Uterus (tissue), 4 donors: ENCODE measurements around the gene ACSF2. TPM values are rescaled to one million over a fixed set of nuclear protein-coding genes. Genes with fewer than 3 reads are reported as not detected.
A peak's percentile ranks its signal among the peaks of the same experiment; 100 is the strongest.
"Not testable (repeated sequence)": the region's sequence is repeated elsewhere in the genome, so short reads cannot be mapped to it uniquely, and the experiment has no call there.

Experiments used
- DNase-seq, 2 donors: peaks; one replicate each; pipeline ENCODE4 v3.0.0-alpha.2; 2019 to 2020
- H3K27ac ChIP-seq, 2 donors: fragments of 200-600 bp; sonication (generic); 1 replicate in 1 of 2; 2 replicates in 1 of 2; pipeline ENCODE4 v1.5.1; 2016 to 2018
- H3K27me3 ChIP-seq, 2 donors: fragments of 200-600 bp; sonication (generic); one replicate each; pipeline ENCODE4 v1.5.1; 2018 to 2019; ENCODE audit warnings: control low read depth in 1 of 2
- H3K36me3 ChIP-seq, 2 donors: fragments of 200-600 bp; sonication (generic); one replicate each; pipeline ENCODE4 v1.5.1; 2019; ENCODE audit warnings: control low read depth in 1 of 2
- H3K4me1 ChIP-seq, 2 donors: fragments of 200-600 bp; sonication (generic); one replicate each; pipeline ENCODE4 v1.5.1; 2018 to 2019; ENCODE audit warnings: control low read depth in 1 of 2
- H3K4me3 ChIP-seq, 2 donors: fragments of 200-600 bp; sonication (generic); 1 replicate in 1 of 2; 2 replicates in 1 of 2; pipeline ENCODE4 v1.5.1; 2018 to 2019; ENCODE audit warnings: mild to moderate bottlenecking in 1 of 2
- H3K9me3 ChIP-seq, 2 donors: fragments of 200-600 bp; sonication (generic); one replicate each; pipeline ENCODE4 v1.5.1; 2019; ENCODE audit warnings: control low read depth in 1 of 2
- POLR2A ChIP-seq, 2 donors: fragments of 450-650 bp; IDR thresholded peaks; one replicate each; pipeline ENCODE4 v1.6.1; 2016; ENCODE audit warnings: antibody characterized with exemption in 2 of 2, mild to moderate bottlenecking in 1 of 2, moderate library complexity in 1 of 2
- intact Hi-C: fragments of 100-400 bp; cut with DNase I; formaldehyde crosslinking; loops from one replicate; pipeline ENCODE4 v1.15.1; 2023; ENCODE audit warnings: low total_unique reads
- total RNA-seq, 4 donors: library from RNA; depleted of rRNA in 3 of 4; stranded (reverse); fragments of >200 nt in 3 of 4; gene quantifications; one replicate each; pipeline versions ENCODE4 v1.1.0 to v1.2.4, GENCODE V29; 2014 to 2023
- TF ChIP-seq, protein P1 (sequence below), 4 experiments: fragments of 200-600 bp in 2 of 4; fragments of 450-650 bp in 2 of 4; sonication (generic) in 2 of 4; IDR thresholded peaks; one replicate each; pipeline ENCODE4 v1.5.1; 2016 to 2019; ENCODE audit warnings: antibody characterized with exemption in 4 of 4, mild to moderate bottlenecking in 2 of 4, moderate library complexity in 1 of 4
- donor health status: DM: yes; HTN: yes; CAD: no.

Gene ACSF2
- total RNA-seq, 4 donors from 2014 or later = 16.7 to 60.6 (median 45.7) TPM

DNA sequence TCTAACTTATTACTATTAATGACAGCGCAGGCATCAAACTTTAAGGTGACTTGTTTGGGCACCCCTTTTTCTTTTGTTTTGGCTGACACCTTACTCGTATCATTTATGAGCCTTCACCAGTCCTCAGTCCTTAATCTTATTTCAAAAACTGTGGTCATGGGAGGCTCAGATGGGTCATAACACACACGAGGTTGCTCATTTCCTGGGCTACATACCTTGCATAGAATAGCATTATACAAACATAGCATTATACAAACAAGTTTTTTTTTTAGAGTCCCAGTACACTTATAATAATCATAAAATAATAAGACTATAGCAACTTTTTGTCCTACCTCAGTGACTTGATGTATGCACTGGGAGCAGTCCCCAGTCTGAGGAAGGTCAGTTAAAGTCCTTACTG lies 11.2 kb upstream of the ACSF2 start:
- Histone ChIP-seq H3K27me3 (no peaks in the 10 kb centered on the region), H3K36me3 (no peaks in the 10 kb centered on the region), H3K4me3 (no peak overlapping the region), H3K4me1 (no peaks in the 10 kb centered on the region), H3K9me3 (no peaks in the 10 kb centered on the region), H3K27ac (no peak overlapping the region)
- DNase-seq = no peak
- intact Hi-C loops = no loop called here
- TF ChIP-seq, protein P1, sequence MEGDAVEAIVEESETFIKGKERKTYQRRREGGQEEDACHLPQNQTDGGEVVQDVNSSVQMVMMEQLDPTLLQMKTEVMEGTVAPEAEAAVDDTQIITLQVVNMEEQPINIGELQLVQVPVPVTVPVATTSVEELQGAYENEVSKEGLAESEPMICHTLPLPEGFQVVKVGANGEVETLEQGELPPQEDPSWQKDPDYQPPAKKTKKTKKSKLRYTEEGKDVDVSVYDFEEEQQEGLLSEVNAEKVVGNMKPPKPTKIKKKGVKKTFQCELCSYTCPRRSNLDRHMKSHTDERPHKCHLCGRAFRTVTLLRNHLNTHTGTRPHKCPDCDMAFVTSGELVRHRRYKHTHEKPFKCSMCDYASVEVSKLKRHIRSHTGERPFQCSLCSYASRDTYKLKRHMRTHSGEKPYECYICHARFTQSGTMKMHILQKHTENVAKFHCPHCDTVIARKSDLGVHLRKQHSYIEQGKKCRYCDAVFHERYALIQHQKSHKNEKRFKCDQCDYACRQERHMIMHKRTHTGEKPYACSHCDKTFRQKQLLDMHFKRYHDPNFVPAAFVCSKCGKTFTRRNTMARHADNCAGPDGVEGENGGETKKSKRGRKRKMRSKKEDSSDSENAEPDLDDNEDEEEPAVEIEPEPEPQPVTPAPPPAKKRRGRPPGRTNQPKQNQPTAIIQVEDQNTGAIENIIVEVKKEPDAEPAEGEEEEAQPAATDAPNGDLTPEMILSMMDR (IDR thresholded peaks at IDR 0.05) = no peak
- no peak for TF ChIP-seq POLR2A (IDR thresholded peaks at IDR 0.05)

DNA sequence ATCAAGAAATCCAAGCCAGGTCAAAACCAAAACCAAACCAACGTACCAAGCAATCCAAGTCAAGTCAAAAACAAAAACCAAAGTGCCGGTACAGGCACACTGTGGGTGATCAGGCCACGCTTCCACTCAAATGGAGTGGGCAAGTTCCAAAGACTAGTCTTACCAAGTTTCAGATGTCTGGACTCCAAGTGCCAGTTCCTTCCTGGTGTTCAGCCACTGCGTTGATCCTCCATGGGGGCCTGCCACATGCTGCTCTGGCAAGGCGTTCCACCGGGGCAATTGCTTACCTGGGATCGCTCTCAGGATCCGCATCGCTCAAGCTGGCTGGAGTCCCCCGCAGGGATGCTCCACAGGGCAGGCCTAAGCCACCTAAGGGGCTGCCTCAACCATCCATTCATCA lies 6.4 kb upstream of the ACSF2 start:
- intact Hi-C loops, DNase-seq, H3K27ac ChIP-seq, H3K9me3 ChIP-seq, H3K27me3 ChIP-seq, H3K4me3 ChIP-seq, H3K36me3 ChIP-seq, H3K4me1 ChIP-seq: not testable (repeated sequence)

DNA sequence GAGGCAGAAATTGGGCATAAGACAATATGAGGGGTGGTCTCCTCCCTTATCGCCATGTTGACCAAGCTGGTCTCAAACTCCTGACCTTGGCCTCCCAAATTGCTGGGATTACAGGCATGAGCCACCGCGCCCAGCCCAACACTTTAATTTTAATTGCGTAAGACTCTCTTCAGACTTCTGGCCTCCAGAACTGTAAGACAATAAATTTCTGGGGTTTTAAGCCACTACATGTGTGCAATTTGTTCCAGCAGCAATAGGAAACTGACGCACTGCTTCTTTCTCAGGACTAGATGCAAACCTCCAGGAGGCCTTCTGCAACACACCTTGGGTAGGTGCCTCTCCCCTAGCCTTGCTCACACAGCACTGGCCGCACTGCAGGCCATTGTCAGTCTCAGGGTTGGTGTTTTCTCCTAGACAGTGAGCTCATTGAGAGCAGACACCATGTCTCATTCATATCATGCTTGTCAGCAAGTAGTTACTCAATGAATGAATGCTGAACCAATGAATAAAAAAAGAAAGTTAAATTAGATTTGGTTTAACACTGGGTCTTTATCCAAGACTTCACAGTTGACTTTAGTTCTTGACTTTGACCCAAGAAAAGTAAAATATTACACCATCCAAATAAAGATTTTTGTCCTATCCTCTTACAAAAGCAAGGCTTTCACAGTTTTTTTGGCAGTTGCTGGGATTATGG lies 5.5 kb upstream of the ACSF2 start:
- H3K4me1 ChIP-seq = no peaks in the 10 kb centered on the region
- peak overlapping the region; percentile 49 to 76 for H3K27ac ChIP-seq
- H3K9me3 ChIP-seq = no peaks in the 10 kb centered on the region
- TF ChIP-seq, protein P1 (IDR thresholded peaks at IDR 0.05) = no peak
- no peak for TF ChIP-seq POLR2A (IDR thresholded peaks at IDR 0.05)
- H3K36me3 ChIP-seq = no peaks in the 10 kb centered on the region
- H3K4me3 ChIP-seq = no peak overlapping the region
- no peak for DNase-seq
- intact Hi-C loops = no loop called here
- no peaks in the 10 kb centered on the region for H3K27me3 ChIP-seq

DNA sequence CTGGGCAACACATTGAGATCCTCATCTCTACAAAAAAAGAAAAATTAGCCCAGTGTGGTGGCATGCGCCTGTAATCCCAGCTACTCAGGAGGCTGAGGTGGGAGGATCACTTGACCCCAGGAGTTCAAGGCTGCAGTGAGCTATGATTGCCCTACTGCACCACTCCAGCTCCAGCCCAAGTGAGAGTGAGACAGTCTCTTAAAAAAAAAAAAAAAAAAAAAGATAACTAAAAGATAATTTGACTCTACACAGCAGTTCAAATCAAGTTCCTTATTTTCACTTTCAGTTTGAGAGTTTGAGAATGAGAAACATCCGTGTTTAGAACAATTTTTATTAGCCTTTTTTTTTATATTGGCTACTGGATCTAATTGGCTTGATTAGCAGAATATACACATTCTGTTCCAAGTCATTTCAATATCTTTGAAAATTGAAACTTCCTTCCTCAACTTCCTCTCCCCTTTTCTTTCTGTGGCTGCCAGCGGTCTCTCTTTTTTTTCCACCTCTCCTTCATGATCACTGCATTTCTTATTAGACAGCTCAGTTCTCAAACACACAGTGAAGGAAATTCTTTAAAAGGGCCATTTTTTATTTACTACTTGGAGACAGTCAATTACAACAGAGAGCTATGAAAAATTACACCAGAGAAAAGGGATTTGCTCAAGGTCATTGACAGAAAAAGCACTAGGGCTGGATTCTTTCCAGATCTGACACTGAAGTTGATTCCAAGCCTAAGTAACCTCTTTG lies 4.5 kb upstream of the ACSF2 start:
- H3K27me3 ChIP-seq = no peaks in the 10 kb centered on the region
- no peaks in the 10 kb centered on the region for H3K36me3 ChIP-seq
- TF ChIP-seq, protein P1 (IDR thresholded peaks at IDR 0.05) = no peak
- no peak for TF ChIP-seq POLR2A (IDR thresholded peaks at IDR 0.05)
- intact Hi-C loops = no loop called here
- no peaks in the 10 kb centered on the region for H3K9me3 ChIP-seq
- DNase-seq = no peak
- H3K4me3 ChIP-seq = peak overlapping the region in 1 of 2 donors; percentile 22
- peak overlapping the region; percentile 49 to 76 for H3K27ac ChIP-seq
- H3K4me1 ChIP-seq = no peaks in the 10 kb centered on the region

DNA sequence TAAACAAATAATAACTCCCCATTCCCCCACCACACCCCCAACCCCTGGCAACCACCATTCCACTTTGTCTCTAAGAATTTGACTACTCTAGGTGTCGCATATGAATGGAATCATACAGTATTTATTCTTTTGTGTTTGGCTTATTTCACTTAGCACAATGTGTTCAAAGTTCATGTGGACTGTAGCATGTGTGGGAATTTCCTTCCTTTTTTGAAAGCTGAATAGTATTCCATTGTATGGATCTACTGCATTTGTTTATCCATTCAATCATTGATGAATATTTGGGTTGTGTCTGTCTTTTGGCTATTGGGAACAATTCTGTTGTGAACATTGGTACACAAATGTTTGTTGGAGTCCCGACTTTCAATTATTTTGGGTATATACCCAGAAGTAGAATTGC lies 3.3 kb upstream of the ACSF2 start:
- no peaks in the 10 kb centered on the region for H3K9me3 ChIP-seq
- H3K4me3 ChIP-seq = no peak overlapping the region
- no peak overlapping the region for H3K27ac ChIP-seq
- no peaks in the 10 kb centered on the region for H3K27me3 ChIP-seq
- TF ChIP-seq, protein P1 (IDR thresholded peaks at IDR 0.05) = no peak
- TF ChIP-seq POLR2A (IDR thresholded peaks at IDR 0.05) = no peak
- H3K36me3 ChIP-seq = no peaks in the 10 kb centered on the region
- intact Hi-C loops = no loop called here
- no peak for DNase-seq
- H3K4me1 ChIP-seq = no peaks in the 10 kb centered on the region
